Gastroesophageal sphincter (tissue), 4 donors: ENCODE data around the gene CHP2. TPM values are rescaled to one million over a fixed set of nuclear protein-coding genes. Genes with fewer than 3 reads are reported as not detected.
"Not testable (repeated sequence)": the region's sequence is repeated elsewhere in the genome, so short reads cannot be mapped to it uniquely, and the experiment has no call there.

ENCODE experiments used
- ATAC-seq: fragments of 150-250 bp; one replicate; pipeline ENCODE4 v1.9.1; 2016; ENCODE audit warnings: mild to moderate bottlenecking, moderate library complexity
- H3K27ac ChIP-seq, 4 donors: fragments of 200-600 bp; sonication (generic) in 3 of 4; 1 replicate in 3 of 4; 2 replicates in 1 of 4; pipeline ENCODE4 v1.5.1; 2016 to 2019
- H3K27me3 ChIP-seq: fragments of 200-600 bp; sonication (generic); one replicate; pipeline ENCODE4 v1.5.1; 2019
- H3K36me3 ChIP-seq, 2 donors: fragments of 200-600 bp; sonication (generic); one replicate each; pipeline ENCODE4 v1.5.1; 2019; ENCODE audit warnings: control low read depth in 1 of 2
- H3K4me1 ChIP-seq, 3 donors: fragments of 200-600 bp; sonication (generic); 1 replicate in 2 of 3; 2 replicates in 1 of 3; pipeline ENCODE4 v1.5.1; 2016 to 2019; ENCODE audit warnings: control low read depth in 2 of 3
- H3K4me3 ChIP-seq, 2 donors: fragments of 200-600 bp; sonication (generic); one replicate each; pipeline ENCODE4 v1.5.1; 2019; ENCODE audit warnings: mild to moderate bottlenecking in 1 of 2, moderate library complexity in 1 of 2
- H3K9me3 ChIP-seq, 3 donors: fragments of 200-600 bp; sonication (generic); one replicate each; pipeline ENCODE4 v1.5.1; 2017 to 2019; ENCODE audit warnings: control low read depth in 2 of 3
- CTCF ChIP-seq, 4 experiments: fragments of 200-600 bp in 2 of 4; fragments of 450-650 bp in 2 of 4; sonication (generic) in 1 of 4; IDR thresholded peaks; one replicate each; pipeline ENCODE4 v1.5.1; 2017 to 2019; ENCODE audit warnings: antibody characterized with exemption in 4 of 4, mild to moderate bottlenecking in 2 of 4, moderate library complexity in 2 of 4
- EP300 ChIP-seq: sonication (generic); formaldehyde crosslinking; IDR thresholded peaks from one replicate; pipeline ENCODE4 v1.6.1; 2017; ENCODE audit warnings: antibody characterized with exemption, mild to moderate bottlenecking
- POLR2A ChIP-seq, 2 donors: fragments of 450-650 bp; IDR thresholded peaks; one replicate each; pipeline ENCODE4 v1.6.1; 2017; ENCODE audit warnings: antibody characterized with exemption in 2 of 2, mild to moderate bottlenecking in 2 of 2, moderate library complexity in 1 of 2
- POLR2AphosphoS5 ChIP-seq: sonication (generic); formaldehyde crosslinking; IDR thresholded peaks from one replicate; pipeline ENCODE4 v1.6.1; 2017; ENCODE audit warnings: antibody characterized with exemption
- WGBS, 2 donors: methylation state at CpG; one replicate each; pipeline ENCODE4 v1.1.5; 2018; ENCODE audit warnings: low coverage in 1 of 2; 5-methylcytosine and 5-hydroxymethylcytosine counted together
- total RNA-seq, 4 donors: library from RNA; depleted of rRNA; stranded (reverse); fragments of >200 nt; gene quantifications; one replicate each; pipeline ENCODE4 v1.1.0, GENCODE V29; 2016

Gene CHP2
- total RNA-seq, 4 donors from 2014 or later: not detected

- H3K27me3 ChIP-seq: peaks cover 30% of the 10 kb centered on the region
- H3K27ac ChIP-seq: no peak overlapping the region
- no peak overlapping the region for H3K4me3 ChIP-seq
- no peaks in the 10 kb centered on the region for H3K9me3 ChIP-seq
- ATAC-seq: no peak
- WGBS, 2 donors: 77 to 78% methylated on average over 12 to 18 of the region's 19 CpGs
- H3K4me1 ChIP-seq: no peaks in the 10 kb centered on the region
- TF ChIP-seq POLR2A (IDR thresholded peaks at IDR 0.05): no peak
- no peak for TF ChIP-seq CTCF (IDR thresholded peaks at IDR 0.05)
- TF ChIP-seq EP300: no peak
- TF ChIP-seq POLR2AphosphoS5: no peak
- no peaks in the 10 kb centered on the region for H3K36me3 ChIP-seq
Observed at GRCh38 chr16:23734176-23734893, 20.5 kb upstream of the CHP2 start.

DNA sequence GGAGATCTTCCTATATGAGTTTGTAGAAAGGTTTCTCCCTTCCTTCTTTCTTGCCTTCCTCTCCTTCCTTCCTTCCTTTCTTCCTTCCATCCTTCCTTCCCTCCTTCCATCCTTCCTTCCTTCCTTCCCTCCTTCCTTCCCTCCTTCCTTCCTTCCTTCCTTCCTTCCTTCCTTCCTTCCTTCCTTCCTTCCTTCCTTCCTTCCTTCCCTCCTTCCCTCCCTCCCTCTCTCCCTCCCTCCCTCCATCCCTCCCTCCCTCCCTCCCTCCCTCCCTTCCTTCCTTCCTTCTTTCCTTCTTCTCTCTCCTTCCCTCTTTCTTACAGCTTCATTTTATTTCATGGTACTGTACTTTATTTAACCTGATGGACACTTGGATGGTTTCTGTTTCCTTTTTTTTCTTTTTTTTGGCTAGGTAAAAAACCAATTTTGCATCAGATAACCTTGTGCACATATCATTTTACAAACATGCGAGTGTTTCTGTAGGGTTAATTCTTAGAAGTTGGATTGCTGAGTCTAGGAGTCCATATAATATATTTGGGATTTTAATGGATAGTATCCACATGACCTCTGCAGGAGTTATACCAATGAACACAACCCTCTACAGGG is 17.3 kb upstream of the CHP2 start:
- not testable (repeated sequence) for H3K36me3 ChIP-seq, H3K9me3 ChIP-seq, H3K4me1 ChIP-seq, H3K4me3 ChIP-seq, ATAC-seq, H3K27ac ChIP-seq
- peaks cover 16% of the 10 kb centered on the region for H3K27me3 ChIP-seq
- WGBS, 2 donors: 71 to 89% methylated on average over 1 of the region's 1 CpG

GRCh38 chr16:23739516-23739915 is 15.3 kb upstream of the CHP2 start:
- WGBS, 2 donors: 58 to 64% methylated on average over 1 of the region's 1 CpG
- no peak for ATAC-seq
- Histone ChIP-seq H3K36me3 (no peaks in the 10 kb centered on the region), H3K4me3 (no peak overlapping the region), H3K4me1 (no peaks in the 10 kb centered on the region), H3K9me3 (no peaks in the 10 kb centered on the region), H3K27me3 (peaks cover 32% of the 10 kb centered on the region), H3K27ac (no peak overlapping the region)
- TF ChIP-seq EP300 (no peak), POLR2AphosphoS5 (no peak), POLR2A (IDR thresholded peaks at IDR 0.05) (no peak), CTCF (IDR thresholded peaks at IDR 0.05) (no peak)

DNA sequence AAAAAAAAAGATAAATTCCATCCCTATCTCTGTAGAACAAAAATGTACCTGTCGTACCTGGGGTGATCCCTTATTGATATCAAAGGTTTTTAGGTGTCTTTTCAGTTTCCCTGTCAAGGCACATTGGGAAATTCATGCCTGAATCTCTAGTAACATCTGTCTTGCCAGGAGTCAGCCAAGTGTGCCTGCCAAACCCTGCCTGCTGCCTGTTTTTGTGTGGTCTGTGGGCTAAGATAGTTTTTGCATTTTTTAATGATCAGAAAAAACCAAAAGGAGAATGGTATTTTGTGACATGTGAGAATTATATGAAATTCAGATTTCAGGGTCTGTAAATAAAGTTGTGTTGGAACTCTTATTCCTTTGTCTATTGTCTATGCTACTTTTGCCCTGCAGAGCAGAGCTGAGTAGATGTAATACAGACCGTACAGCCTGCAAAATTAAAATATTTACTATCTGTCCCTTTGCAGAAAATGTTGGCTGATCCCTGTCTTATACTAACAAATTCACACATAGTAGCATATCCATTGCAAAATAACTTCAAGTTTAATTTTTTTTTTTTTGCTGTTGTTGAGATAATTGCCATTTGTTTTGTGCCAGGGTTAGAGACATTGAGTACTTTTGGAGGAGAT is 13.0 kb upstream of the CHP2 start:
- H3K36me3 ChIP-seq: no peaks in the 10 kb centered on the region
- peaks cover 0 to 6% (median 0%) of the 10 kb centered on the region in 3 donors for H3K9me3 ChIP-seq
- no peaks in the 10 kb centered on the region for H3K4me1 ChIP-seq
- no peak for TF ChIP-seq POLR2A (IDR thresholded peaks at IDR 0.05)
- H3K27ac ChIP-seq: no peak overlapping the region
- no peak overlapping the region for H3K4me3 ChIP-seq
- H3K27me3 ChIP-seq: peaks cover 40% of the 10 kb centered on the region
- no peak for ATAC-seq
- 17 to 21% methylated on average over 2 of the region's 2 CpGs for WGBS, 2 donors

- Histone ChIP-seq H3K4me1 (no peaks in the 10 kb centered on the region), H3K9me3 (peaks cover 0 to 15% (median 0%) of the 10 kb centered on the region in 3 donors), H3K4me3 (no peak overlapping the region), H3K36me3 (no peaks in the 10 kb centered on the region), H3K27ac (no peak overlapping the region), H3K27me3 (peaks cover 47% of the 10 kb centered on the region)
- 19 to 40% methylated on average over 4 of the region's 4 CpGs for WGBS, 2 donors
- TF ChIP-seq CTCF (IDR thresholded peaks at IDR 0.05) (no peak), POLR2AphosphoS5 (no peak), POLR2A (IDR thresholded peaks at IDR 0.05) (no peak), EP300 (no peak)
- ATAC-seq: no peak
Observed at GRCh38 chr16:23742766-23743165, 12.1 kb upstream of the CHP2 start.

DNA sequence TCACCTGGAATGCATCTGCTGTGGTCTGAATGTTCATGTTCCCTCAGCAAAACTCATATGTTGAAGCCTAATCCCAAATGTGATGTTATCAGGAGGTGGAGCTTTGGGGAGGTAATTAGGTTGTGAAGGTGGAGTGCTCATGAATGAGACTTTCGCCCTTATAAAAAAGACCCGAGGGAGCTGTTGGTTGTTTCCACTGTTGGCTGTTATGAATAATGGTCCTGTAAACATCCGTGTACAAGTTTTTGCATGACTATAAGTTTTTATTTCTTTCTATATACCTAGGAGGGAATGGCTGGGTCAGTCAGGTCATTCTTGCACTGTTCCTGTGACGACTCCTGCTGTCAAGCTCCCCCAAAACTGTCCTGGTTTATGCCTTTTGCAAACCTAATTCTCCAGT is 9.6 kb upstream of the CHP2 start:
- Histone ChIP-seq H3K36me3 (no peaks in the 10 kb centered on the region), H3K9me3 (peaks cover 0 to 15% (median 0%) of the 10 kb centered on the region in 3 donors), H3K27me3 (peaks cover 32% of the 10 kb centered on the region), H3K4me3 (no peak overlapping the region), H3K27ac (no peak overlapping the region), H3K4me1 (no peaks in the 10 kb centered on the region)
- no peak for ATAC-seq
- WGBS, 2 donors: 0 to 68% methylated on average over 1 to 4 of the region's 4 CpGs
- TF ChIP-seq EP300 (no peak), CTCF (IDR thresholded peaks at IDR 0.05) (no peak), POLR2A (IDR thresholded peaks at IDR 0.05) (no peak), POLR2AphosphoS5 (no peak)
